IPS DF 4.7 (cell line): ENCODE results near the gene SSNA1.

Experiments
- DNase-seq: peaks from one replicate; pipeline ENCODE4 v3.0.0-alpha.2; 2013; ENCODE audit warnings: low spot score; ENCODE audit errors: extremely low read depth

SSNA1 gene, protein sequence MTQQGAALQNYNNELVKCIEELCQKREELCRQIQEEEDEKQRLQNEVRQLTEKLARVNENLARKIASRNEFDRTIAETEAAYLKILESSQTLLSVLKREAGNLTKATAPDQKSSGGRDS

DNA sequence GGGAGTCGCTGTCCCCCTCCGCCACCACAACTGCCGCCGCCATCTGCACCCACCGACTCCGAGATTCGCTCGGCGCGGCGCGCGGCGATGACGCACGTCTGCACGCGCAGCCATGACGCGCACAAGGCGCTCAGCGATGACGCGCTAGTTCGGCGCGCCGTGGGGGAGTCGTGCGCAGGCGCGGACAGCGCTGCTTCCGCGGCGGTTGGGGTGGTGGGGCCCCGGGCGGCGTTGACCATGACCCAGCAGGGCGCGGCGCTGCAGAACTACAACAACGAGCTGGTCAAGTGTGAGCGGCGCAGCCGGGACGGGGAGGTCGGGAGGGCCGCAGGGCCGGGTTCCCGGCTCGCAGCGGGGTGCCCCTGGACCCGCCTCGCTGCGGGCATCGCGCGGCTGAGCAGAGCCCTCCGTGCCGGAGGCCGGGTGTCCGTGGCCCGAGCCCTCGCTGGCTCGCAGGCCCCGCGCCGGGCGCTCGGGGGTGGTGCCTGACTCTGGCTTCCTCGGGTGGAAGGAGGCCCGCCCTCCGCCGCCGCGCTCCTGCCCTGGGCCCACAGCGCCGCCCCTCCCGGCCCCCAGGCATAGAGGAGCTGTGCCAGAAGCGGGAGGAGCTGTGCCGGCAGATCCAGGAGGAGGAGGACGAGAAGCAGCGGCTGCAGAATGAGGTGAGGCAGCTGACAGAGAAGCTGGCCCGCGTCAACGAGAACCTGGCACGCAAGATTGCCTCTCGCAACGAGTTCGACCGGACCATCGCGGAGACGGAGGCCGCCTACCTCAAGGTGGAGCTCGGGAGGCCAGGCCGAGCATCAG is at the start of gene SSNA1, which contains the start of gene ANAPC2:
Gene SSNA1 (plus strand): TSS at position 187 of the 807 bp plus-strand sequence. CDS start 51 bp downstream, at position 238.
Gene ANAPC2 (minus strand): TSS at position 71 of the 807 bp plus-strand sequence. CDS start 28 bp downstream, at position 43.
- no peak for DNase-seq

DNA sequence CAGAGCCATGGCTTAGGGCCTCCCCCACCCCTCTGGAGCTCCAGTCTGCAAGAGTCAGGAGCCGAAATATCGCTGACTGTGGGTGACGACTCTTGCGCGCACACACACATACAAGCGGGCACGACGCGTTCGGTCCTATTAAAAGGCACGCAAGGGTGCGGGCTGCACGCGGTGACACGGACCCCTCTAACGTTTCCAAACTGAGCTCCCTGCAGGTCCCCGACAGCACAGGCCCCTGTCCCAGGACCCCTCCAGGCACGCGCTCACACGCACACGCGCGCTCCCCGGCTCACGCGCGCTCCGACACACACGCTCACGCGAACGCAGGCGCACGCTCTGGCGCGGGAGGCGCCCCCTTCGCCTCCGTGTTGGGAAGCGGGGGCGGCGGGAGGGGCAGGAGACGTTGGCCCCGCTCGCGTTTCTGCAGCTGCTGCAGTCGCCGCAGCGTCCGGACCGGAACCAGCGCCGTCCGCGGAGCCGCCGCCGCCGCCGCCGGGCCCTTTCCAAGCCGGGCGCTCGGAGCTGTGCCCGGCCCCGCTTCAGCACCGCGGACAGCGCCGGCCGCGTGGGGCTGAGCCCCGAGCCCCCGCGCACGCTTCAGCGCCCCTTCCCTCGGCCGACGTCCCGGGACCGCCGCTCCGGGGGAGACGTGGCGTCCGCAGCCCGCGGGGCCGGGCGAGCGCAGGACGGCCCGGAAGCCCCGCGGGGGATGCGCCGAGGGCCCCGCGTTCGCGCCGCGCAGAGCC is 49.6 kb upstream of the SSNA1 start, which contains the start of gene GRIN1:
Gene GRIN1 (plus strand): TSS at position 433 of the 746 bp plus-strand sequence. CDS start 333 bp downstream, outside the sequence.
- DNase-seq: no peak

GRCh38 chr9:137139468-137140150 is 48.9 kb upstream of the SSNA1 start:
- DNase-seq: no peak

DNA sequence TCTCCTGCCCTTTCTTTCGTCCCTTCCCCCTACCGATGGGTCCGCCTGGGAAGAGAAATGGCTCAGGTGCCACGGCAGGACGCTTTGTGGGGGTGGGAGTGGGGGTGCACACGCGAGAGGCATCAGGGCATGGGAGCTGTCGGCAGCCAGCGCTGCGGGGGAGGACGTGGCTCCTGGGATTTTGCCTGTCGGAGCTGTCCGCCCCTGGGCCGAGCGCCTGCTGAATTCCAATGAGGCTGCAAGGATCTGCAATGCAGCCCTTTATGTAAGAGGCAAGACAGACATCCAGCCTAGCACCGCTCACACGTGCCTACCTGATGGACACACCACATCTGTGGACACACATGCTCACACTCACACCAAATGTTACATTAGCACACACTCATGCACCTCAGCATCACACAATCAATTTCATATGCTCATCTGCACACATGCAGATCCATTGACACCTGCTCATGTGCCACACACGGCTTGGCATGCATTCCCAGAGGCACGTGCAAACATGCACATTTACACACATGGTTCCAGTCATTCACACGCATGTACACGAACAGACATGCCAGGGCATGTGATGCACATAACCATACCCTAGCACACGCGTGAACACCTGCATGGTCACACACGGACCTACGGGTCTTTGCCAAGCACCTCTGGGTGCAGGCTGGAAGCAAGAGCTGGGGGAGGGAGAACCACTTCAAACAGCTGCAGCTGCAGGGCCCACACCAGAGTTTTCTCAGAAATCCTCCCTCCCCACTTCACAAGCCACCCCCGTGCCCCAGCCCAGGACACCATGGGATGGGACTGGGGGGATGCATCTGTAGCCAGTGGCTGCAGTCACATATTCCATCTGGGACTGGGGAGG is 48.1 kb upstream of the SSNA1 start:
- DNase-seq: no peak

DNA sequence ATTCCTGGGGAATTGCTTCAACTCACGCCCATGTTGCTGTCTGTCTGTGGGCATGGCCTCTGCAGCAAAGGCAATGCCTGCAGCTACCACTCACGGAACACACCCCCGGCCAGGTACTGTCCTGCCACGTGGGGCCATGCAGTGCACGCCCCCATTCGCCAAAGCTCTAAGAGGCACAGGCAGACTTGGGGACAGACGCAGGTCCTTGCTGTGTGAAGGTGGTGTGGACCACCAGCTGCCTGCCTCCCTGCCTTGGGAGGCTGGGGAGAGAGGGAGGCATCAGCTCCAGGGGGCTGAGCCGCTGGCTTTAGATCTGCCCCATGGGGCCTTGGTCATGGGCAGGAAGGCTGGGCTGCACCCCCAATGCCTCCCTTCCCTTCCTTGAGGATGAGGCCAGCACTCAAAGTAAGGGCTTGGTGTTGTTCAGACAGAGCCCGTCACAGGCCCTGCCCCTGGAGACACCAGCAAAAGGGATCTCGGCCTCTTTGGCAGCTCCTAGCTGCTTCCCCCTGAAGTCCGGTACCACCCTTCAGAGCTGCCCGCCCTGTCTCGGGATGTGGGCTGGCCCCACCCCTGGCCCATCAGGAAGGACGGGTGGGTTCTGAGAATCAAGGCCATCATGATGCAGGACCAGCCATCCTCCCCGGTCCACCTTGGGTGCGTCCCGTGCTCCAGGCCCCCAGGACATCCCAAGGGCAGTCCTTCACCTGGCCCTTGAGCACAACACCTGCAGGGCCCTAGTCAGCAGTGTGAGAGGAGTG is 47.2 kb upstream of the SSNA1 start:
- no peak for DNase-seq

DNA sequence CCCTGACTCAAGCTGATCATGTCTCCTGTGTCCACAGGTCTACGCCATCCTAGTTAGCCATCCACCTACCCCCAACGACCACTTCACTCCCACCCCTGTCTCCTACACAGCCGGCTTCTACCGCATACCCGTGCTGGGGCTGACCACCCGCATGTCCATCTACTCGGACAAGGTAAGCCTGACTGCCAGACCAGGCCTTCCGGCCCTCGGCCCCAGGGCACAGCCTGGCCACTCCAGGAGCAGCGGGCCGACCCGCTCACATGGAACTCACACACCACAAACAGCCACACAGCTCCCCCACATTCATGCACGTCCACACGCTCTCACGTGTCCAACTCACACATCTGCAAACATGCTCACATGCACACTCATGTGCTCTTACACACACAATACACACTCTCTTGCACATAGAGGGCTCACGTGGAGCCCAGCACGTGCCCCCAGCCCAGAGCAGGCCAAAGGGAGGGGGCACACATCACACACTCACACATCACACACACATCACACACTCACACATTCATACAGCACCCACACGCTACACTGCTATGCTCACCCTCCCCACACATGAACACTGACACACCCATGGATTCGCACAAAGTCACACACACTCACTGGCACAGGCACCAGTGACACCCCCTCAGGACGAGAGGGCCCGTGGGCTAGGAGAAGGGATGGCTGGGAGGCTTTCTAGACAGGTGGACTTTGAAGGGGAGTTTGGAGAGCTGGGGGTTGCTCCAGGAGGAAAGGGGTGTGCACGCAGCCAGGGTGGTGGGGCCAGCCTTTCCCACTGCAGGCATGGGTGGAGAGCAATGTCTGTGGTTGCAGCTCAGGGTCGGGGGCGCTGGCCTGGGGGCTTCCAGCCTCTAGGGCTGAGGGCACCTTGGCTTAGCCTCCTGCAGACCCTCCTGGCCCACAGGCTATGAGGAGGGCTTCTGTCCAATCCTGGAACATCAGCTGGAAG is 46.2 kb upstream of the SSNA1 start:
- no peak for DNase-seq

DNA sequence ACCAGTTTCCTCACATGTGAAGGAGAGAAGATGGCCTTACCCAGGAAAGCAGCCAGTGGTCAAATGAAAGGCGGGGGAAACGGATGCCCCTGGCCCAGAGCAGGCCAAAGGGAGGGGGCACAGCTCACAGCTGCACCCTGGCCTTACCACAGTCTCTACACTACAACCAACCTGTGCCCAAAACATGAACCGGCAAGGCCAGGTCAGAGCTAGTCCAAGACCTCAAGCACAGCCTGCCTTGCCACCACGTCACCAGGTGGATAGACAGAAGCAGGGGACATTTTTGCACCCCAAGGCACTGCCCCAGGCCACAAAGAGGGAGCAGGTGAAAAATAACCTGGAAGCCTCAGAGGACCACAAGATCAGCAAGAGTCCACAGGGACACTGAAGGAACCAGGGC is 45.0 kb upstream of the SSNA1 start:
- DNase-seq: no peak

DNA sequence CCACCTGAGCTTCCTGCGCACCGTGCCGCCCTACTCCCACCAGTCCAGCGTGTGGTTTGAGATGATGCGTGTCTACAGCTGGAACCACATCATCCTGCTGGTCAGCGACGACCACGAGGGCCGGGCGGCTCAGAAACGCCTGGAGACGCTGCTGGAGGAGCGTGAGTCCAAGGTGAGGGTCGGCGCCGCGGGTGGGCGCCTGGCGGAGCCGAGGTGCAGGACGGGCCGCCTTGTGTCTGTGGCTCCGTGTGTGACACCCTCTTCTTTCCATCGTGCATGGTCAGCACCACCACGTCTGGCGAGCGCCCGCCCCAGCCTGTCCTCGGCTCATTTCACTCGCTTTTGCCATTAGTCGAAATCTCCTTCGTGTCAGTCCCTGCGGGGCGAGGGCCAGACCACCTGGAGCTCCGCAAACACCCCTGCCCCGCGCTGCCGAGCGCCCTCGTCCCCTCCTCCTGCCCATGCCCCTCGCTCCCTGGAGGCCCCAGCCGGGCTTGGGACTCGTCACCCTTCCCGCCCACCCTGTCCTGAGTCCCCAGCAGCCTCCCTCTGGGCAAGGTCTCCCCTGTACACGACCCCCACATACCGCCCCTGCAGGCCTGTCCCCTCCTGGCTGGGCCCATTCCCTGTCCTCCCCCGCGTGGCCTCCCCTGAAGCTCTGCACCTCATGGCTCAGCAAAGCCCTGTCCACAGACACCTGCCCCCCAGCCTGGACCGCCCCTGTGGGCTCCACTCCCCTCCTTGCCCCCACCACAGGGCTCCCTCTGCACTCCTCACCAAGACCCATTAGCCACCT is 42.5 kb upstream of the SSNA1 start:
- no peak for DNase-seq

DNA sequence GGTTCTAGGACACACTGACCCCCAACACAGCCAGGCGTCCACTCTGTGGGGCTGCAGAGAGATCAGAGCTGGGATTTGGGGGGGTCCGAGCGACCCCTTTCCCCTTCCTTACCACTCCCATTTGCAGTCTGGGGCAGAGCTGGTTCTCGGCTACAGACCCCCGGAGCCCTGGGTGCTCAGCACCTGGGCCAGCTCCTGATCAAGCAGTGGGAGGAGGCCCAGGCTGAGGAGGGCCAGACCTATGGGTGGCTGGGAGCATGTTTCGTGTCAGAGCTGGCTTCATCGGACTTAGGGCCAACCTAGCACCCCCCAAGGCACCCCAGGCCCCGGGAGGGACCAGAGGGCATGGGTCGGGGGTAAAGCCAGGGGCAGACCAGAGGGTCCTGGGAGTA is 42.0 kb upstream of the SSNA1 start:
- DNase-seq: no peak

DNA sequence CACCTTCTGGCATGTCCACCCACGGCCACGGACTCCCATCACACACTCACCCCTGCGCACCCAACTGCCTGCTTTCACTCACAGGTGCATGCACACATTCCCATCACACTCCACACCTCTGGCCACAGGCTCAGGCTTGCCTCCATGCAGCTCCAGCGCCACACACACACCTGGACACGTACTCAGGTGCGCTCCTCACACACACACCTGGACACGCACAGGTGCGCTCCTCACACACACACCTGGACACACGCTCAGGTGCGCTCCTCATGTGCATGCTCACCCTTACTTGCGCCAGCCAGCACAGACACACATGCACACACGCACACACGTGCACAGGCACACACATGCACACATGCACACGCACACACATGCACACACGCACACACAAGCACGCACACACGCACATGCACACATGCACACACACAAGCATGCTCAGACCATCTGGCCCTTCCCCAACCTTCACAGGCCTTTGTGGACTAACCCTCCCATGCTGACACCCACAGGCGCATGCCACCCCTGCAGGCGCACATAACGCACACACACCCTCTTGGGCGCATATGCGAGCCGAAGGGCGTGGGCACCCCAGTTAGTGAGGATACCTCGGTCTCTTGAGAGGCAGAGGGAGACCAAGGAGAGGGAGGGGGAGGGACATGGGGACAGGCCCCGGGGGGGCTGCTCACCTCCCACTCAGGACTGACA is 41.2 kb upstream of the SSNA1 start:
- no peak for DNase-seq

DNA sequence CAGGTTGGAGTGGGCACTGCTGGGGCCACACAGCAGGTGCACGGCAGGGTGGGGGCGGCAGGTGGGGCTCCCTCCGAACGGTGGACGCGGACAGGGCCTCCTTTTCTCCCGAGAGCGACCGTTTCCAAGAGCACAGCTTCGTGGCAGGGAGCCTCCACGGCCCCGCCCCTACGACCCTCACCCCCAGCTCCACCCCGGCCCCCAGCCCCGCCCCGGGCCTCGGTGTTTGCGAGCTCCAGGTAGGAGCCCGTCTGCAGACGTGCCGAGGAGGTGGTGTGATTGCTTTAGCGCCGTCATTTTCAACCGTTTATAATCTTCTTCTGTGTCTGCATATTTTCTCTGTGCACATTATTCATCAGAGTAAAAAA is 40.7 kb upstream of the SSNA1 start:
- no peak for DNase-seq

DNA sequence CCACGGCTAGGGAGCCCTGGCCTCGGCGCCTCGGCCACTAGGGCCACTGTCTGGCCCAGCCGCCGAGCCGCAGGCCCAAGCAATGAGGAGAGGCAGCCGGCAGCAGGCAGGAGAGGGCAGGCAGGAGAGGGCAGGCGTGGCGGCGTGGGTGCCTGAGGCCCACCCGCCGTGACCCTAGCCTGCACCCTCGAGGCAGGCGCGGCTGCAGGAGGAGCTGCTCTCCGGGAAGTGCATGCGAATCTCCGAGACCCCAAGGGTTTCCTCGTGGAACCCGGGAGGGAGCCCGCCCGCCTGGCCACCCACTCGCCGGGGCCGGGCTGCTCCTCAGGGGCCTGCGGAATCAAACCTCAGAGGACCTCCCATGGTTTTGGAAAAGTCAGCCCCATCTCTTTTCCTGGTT is 40.2 kb upstream of the SSNA1 start:
- no peak for DNase-seq

GRCh38 chr9:137148661-137149060 is 39.8 kb upstream of the SSNA1 start:
- DNase-seq: no peak

GRCh38 chr9:137149363-137149762 is 39.1 kb upstream of the SSNA1 start:
- no peak for DNase-seq

DNA sequence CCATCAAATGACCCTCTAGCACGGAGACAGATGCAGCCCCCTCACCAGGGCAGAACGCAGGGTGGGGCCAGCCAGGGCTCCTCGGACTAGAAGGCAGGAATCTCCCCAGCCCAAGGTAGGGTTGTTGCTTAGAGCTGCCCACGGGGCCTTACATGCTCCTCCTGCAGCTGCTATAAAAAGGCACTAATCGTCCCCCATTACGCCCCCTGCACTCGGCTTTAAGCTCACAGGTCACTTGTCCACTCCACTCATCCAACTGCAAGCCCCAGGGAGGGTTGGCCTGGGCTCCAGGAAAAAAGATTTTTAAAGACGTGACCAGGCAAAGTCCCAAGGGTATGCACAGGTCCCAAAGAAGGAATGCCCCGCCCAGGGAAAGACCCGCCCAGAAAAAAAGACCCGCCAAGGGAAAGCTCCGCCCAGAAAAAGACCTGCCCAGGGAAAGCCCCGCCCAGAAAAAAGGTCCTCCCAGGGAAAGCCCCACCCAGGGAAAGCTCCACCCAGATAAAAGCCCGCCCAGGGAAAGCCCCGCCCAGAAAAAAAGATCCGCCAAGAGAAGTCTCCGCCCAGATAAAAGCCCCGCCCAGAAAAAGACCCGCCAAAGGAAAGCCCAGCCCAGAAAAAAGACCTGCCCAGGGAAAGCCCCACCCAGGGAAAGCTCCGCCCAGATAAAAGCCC is 38.4 kb upstream of the SSNA1 start:
- no peak for DNase-seq

- no peak for DNase-seq
These were observed 37.6 kb upstream of the SSNA1 start for GRCh38 chr9:137150617-137151457.
